ENCODE measurements around the gene DCAF8.

- TF ChIP-seq EZH2 (IDR thresholded peaks at IDR 0.05; ENCODE audit: insufficient read depth, poor library complexity, severe bottlenecking) (no peak), EZH2phosphoT487 (IDR thresholded peaks at IDR 0.05; ENCODE audit: insufficient read depth, low read depth) (no peak)
Observed at GRCh38 chr1:160309185-160309557, 46.8 kb upstream of the DCAF8 start.

Measured in GM23248 (cell line).